Measurements from ENCODE around the gene PTPRT.

The PTPRT gene

GRCh38 chr20:42364446-42364845 is 825.3 kb downstream of the PTPRT start:
- DNase-seq (ENCODE audit: low spot score): no peak
- in situ Hi-C loops (cut with MboI; ENCODE audit: low sequenced_read_pairs, unreplicated experiment): no loop called here
- TF ChIP-seq, protein P1, sequence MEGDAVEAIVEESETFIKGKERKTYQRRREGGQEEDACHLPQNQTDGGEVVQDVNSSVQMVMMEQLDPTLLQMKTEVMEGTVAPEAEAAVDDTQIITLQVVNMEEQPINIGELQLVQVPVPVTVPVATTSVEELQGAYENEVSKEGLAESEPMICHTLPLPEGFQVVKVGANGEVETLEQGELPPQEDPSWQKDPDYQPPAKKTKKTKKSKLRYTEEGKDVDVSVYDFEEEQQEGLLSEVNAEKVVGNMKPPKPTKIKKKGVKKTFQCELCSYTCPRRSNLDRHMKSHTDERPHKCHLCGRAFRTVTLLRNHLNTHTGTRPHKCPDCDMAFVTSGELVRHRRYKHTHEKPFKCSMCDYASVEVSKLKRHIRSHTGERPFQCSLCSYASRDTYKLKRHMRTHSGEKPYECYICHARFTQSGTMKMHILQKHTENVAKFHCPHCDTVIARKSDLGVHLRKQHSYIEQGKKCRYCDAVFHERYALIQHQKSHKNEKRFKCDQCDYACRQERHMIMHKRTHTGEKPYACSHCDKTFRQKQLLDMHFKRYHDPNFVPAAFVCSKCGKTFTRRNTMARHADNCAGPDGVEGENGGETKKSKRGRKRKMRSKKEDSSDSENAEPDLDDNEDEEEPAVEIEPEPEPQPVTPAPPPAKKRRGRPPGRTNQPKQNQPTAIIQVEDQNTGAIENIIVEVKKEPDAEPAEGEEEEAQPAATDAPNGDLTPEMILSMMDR (IDR thresholded peaks at IDR 0.05; ENCODE audit: borderline replicate concordance, control extremely low read depth, extremely low read depth, insufficient read depth, missing control alignments): no peak

GRCh38 chr20:42361402-42361970 is 828.2 kb downstream of the PTPRT start:
- TF ChIP-seq, protein P1 (IDR thresholded peaks at IDR 0.05; ENCODE audit: borderline replicate concordance, control extremely low read depth, extremely low read depth, insufficient read depth, missing control alignments): no peak
- DNase-seq (ENCODE audit: low spot score): no peak
- in situ Hi-C loops (cut with MboI; ENCODE audit: low sequenced_read_pairs, unreplicated experiment): no loop called here

GRCh38 chr20:42360621-42361020 is 829.1 kb downstream of the PTPRT start:
- DNase-seq (ENCODE audit: low spot score): no peak
- in situ Hi-C loops (cut with MboI; ENCODE audit: low sequenced_read_pairs, unreplicated experiment): no loop called here
- TF ChIP-seq, protein P1 (IDR thresholded peaks at IDR 0.05; ENCODE audit: borderline replicate concordance, control extremely low read depth, extremely low read depth, insufficient read depth, missing control alignments): no peak

GRCh38 chr20:42359617-42360016 is 830.1 kb downstream of the PTPRT start:
- in situ Hi-C loops (cut with MboI; ENCODE audit: low sequenced_read_pairs, unreplicated experiment): no loop called here
- DNase-seq (ENCODE audit: low spot score): no peak
- TF ChIP-seq, protein P1 (IDR thresholded peaks at IDR 0.05; ENCODE audit: borderline replicate concordance, control extremely low read depth, extremely low read depth, insufficient read depth, missing control alignments): no peak

DNA sequence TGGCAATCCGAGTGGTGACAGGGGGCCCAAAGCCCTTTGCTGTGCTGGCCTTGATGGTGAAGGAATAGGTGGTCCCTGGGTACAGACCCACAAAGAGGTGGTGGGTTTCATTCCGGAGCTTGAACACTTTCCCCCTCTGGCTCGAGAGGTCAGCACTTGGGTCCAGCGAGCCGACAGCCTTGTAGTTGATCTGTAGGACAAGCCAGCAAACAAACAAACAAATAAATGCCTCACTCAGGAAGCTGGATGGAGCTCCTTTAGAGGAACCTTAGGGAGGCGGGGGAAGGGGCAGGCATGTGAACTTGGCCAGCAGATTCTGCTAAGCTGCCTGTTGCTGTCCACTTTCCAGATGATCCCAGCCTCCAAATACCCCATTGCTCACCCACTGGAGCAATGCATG is 837.6 kb downstream of the PTPRT start:
- DNase-seq (ENCODE audit: low spot score): no peak
- TF ChIP-seq, protein P1 (IDR thresholded peaks at IDR 0.05; ENCODE audit: borderline replicate concordance, control extremely low read depth, extremely low read depth, insufficient read depth, missing control alignments): no peak

DNA sequence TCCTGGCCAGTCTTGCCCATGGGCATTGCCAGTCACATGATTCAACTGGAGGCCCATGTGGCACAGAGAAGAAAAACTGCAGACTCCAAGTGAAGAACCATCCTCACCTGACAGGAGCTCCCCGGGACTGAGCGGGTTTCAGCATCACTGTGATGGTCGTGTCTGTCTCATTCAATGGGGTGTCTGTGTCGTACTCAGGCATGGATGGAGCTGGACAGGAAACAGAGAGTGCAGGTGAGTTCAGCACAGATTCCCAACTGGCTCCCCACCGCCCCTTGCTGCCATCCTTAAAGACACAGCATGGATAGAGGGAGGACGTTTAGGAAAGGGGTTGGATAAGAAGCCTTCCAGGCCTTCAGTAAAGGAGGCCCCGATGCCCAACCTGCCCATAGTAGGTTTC is 839.2 kb downstream of the PTPRT start:
- in situ Hi-C loops (cut with MboI; ENCODE audit: low sequenced_read_pairs, unreplicated experiment): no loop called here
- no peak for DNase-seq (ENCODE audit: low spot score)
- TF ChIP-seq, protein P1 (IDR thresholded peaks at IDR 0.05; ENCODE audit: borderline replicate concordance, control extremely low read depth, extremely low read depth, insufficient read depth, missing control alignments): no peak

More for the DNA sequence above, 837.6 kb downstream of the PTPRT start:
- in situ Hi-C loops (cut with MboI; ENCODE audit: low sequenced_read_pairs, unreplicated experiment): no loop called here

Measured in GM13976 (cell line).